ENCODE measurements around the gene BEND5.

DNA sequence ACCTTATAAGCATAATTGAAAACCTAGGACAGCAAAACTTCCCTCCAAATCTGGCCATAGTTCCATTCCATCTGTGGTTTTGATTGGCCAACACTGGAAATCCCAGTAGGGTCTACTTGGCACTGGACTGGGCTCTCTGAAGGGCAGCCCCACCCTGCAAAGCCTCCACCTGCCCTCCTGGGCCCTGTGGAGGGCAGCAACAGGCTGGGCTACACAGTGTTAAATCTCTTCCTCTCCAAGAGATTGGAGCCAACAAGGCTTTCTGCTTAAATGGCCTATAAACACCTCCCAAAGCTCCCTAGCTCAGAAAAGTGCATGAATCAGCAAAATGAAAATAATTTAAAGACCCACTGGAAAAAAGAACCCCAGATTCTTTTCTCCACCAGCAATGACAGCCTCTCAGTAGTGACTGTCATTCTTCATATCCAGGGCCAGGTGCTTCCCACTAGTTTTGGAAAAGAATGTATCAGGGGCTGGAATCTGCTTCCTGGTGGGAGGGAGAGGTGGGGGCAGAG, 58.5 kb downstream of the BEND5 start:
- TF ChIP-seq, protein P1, sequence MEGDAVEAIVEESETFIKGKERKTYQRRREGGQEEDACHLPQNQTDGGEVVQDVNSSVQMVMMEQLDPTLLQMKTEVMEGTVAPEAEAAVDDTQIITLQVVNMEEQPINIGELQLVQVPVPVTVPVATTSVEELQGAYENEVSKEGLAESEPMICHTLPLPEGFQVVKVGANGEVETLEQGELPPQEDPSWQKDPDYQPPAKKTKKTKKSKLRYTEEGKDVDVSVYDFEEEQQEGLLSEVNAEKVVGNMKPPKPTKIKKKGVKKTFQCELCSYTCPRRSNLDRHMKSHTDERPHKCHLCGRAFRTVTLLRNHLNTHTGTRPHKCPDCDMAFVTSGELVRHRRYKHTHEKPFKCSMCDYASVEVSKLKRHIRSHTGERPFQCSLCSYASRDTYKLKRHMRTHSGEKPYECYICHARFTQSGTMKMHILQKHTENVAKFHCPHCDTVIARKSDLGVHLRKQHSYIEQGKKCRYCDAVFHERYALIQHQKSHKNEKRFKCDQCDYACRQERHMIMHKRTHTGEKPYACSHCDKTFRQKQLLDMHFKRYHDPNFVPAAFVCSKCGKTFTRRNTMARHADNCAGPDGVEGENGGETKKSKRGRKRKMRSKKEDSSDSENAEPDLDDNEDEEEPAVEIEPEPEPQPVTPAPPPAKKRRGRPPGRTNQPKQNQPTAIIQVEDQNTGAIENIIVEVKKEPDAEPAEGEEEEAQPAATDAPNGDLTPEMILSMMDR (IDR thresholded peaks at IDR 0.05), result no peak
- TF ChIP-seq POLR2A (IDR thresholded peaks at IDR 0.05), result no peak
- no peak for TF ChIP-seq POLR2AphosphoS5 (IDR thresholded peaks at IDR 0.05)

Measured in sigmoid colon (tissue), 4 donors.